GM23338 (cell line): ENCODE results near the gene CTTNBP2. TPM values are rescaled to one million over a fixed set of nuclear protein-coding genes. Genes with fewer than 3 reads are reported as not detected.

Experiments
- ATAC-seq: fragments of 200-7000 bp; cut with Tn5 transposase; 3 replicates; pipeline ENCODE4 v1.9.1; 2020
- DNase-seq: peaks from one replicate; pipeline ENCODE4 v3.0.0-alpha.2; 2015; ENCODE audit warnings: low spot score
- H2AFZ ChIP-seq: fragments of 200-600 bp; sonication (generic); 2 replicates; pipeline ENCODE4 v1.8.0; 2016; ENCODE audit warnings: antibody characterized with exemption, mild to moderate bottlenecking, moderate library complexity
- H3F3A ChIP-seq: fragments of 200-600 bp; sonication (generic); replicated peaks from 2 replicates; pipeline ENCODE4 v1.8.0; 2017; ENCODE audit warnings: antibody characterized with exemption, mixed run types, low read depth
- H3K27ac ChIP-seq: fragments of 200-600 bp; sonication (generic); 2 replicates; pipeline ENCODE4 v1.6.1; 2016; ENCODE audit warnings: low read depth
- H3K27me3 ChIP-seq: fragments of 200-600 bp; sonication (generic); 2 replicates; pipeline ENCODE4 v1.8.0; 2016; ENCODE audit warnings: mild to moderate bottlenecking, mixed run types, moderate library complexity; ENCODE audit not compliant: insufficient read depth
- H3K36me3 ChIP-seq: fragments of 200-600 bp; sonication (generic); 2 replicates; pipeline ENCODE4 v1.8.0; 2016; ENCODE audit warnings: mild to moderate bottlenecking; ENCODE audit not compliant: insufficient read depth
- H3K4me1 ChIP-seq: fragments of 200-600 bp; sonication (generic); 2 replicates; pipeline ENCODE4 v1.8.0; 2016; ENCODE audit warnings: mild to moderate bottlenecking, moderate library complexity; ENCODE audit not compliant: insufficient read depth
- H3K4me2 ChIP-seq: fragments of 200-600 bp; sonication (generic); 2 replicates; pipeline ENCODE4 v1.7.1; 2017; ENCODE audit warnings: mixed run types
- H3K4me3 ChIP-seq: fragments of 200-600 bp; sonication (generic); 2 replicates; pipeline ENCODE4 v1.6.1; 2016; ENCODE audit warnings: mixed run types
- H3K79me2 ChIP-seq: fragments of 200-600 bp; sonication (generic); replicated peaks from 2 replicates; pipeline ENCODE4 v1.8.0; 2017; ENCODE audit warnings: mild to moderate bottlenecking; ENCODE audit not compliant: insufficient read depth
- H3K9me2 ChIP-seq: fragments of 200-600 bp; sonication (generic); 2 replicates; pipeline ENCODE4 v1.8.0; 2017; ENCODE audit not compliant: insufficient read depth
- H4K20me1 ChIP-seq: fragments of 200-600 bp; sonication (generic); replicated peaks from 2 replicates; pipeline ENCODE4 v1.8.0; 2017; ENCODE audit warnings: mild to moderate bottlenecking; ENCODE audit not compliant: insufficient read depth
- H3K27ac Mint-ChIP-seq: 2 replicates; pipeline ENCODE4 v1.8.0; 2020; ENCODE audit warnings: inconsistent platforms, mild to moderate bottlenecking, moderate library complexity, mixed read lengths
- H3K27me3 Mint-ChIP-seq: 3 replicates; pipeline ENCODE4 v1.8.0; 2022; ENCODE audit warnings: low read depth, mild to moderate bottlenecking, moderate library complexity, mixed read lengths, inconsistent platforms; ENCODE audit not compliant: insufficient read depth, poor library complexity
- H3K36me3 Mint-ChIP-seq: 3 replicates; pipeline ENCODE4 v1.8.0; 2021; ENCODE audit warnings: low read depth, mild to moderate bottlenecking, inconsistent platforms, moderate library complexity, mixed read lengths
- H3K4me1 Mint-ChIP-seq: 3 replicates; pipeline ENCODE4 v1.8.0; 2020; ENCODE audit warnings: mild to moderate bottlenecking, inconsistent platforms, mixed read lengths
- H3K4me3 Mint-ChIP-seq: 3 replicates; pipeline ENCODE4 v1.8.0; 2021; ENCODE audit warnings: moderate library complexity, mild to moderate bottlenecking, inconsistent platforms, mixed read lengths
- H3K9me3 Mint-ChIP-seq: 3 replicates; pipeline ENCODE4 v1.8.0; 2020; ENCODE audit warnings: moderate library complexity, mild to moderate bottlenecking, inconsistent platforms, mixed read lengths
- CREB1 ChIP-seq: fragments of 250-450 bp; sonication (Bioruptor Pico); IDR thresholded peaks from 2 replicates; pipeline ENCODE4 v1.5.0; 2020; ENCODE audit warnings: low read depth, mild to moderate bottlenecking, moderate library complexity
- EZH2 ChIP-seq: fragments of 200-600 bp; sonication (generic); IDR thresholded peaks from one replicate; pipeline ENCODE4 v1.8.0; 2017; ENCODE audit warnings: antibody characterized with exemption, mild to moderate bottlenecking, low read depth; ENCODE audit not compliant: unreplicated experiment
- EZH2phosphoT487 ChIP-seq: fragments of 200-600 bp; sonication (generic); IDR thresholded peaks from one replicate; pipeline ENCODE4 v1.8.1; 2018; ENCODE audit warnings: antibody characterized with exemption; ENCODE audit not compliant: unreplicated experiment
- JUNB ChIP-seq: IDR thresholded peaks from one replicate; pipeline ENCODE4 v1.6.1; 2016; ENCODE audit warnings: antibody characterized with exemption; ENCODE audit not compliant: unreplicated experiment
- NANOG ChIP-seq: IDR thresholded peaks from 2 replicates; pipeline ENCODE4 v1.6.1; 2016; ENCODE audit warnings: antibody characterized with exemption, borderline replicate concordance
- POLR2AphosphoS5 ChIP-seq: IDR thresholded peaks from 2 replicates; pipeline ENCODE4 v1.6.1; 2016; ENCODE audit warnings: antibody characterized with exemption, low read depth
- STAT1 ChIP-seq: IDR thresholded peaks from one replicate; pipeline ENCODE4 v1.6.1; 2016; ENCODE audit warnings: antibody characterized with exemption; ENCODE audit not compliant: unreplicated experiment
- ZNF114 ChIP-seq: fragments of 250-450 bp; sonication (Bioruptor Pico); IDR thresholded peaks from 2 replicates; pipeline ENCODE4 v1.5.0; 2020; ENCODE audit warnings: mild to moderate bottlenecking, moderate library complexity
- ZNF331 ChIP-seq: fragments of 250-450 bp; sonication (Bioruptor Pico); IDR thresholded peaks from 2 replicates; pipeline ENCODE4 v1.5.0; 2020; ENCODE audit warnings: low read depth, mild to moderate bottlenecking, moderate library complexity
- polyA plus RNA-seq: library from polyadenylated mRNA; unstranded; fragments of >200 nt; fragmentation: Nextera tagmentation; extraction: Ambion mirVana; gene quantifications from 2 replicates; pipeline ENCODE4 v1.2.1, GENCODE V29; 2016
- total RNA-seq: library from RNA; depleted of rRNA; stranded (reverse); fragments of >200 nt; shearing (Covaris generic); gene quantifications from 2 replicates; pipeline ENCODE4 v1.2.3, GENCODE V29; 2014
- TF ChIP-seq, protein P1 (sequence below), 2 experiments: fragments of 200-600 bp in 1 of 2; sonication (generic) in 1 of 2; conservative IDR thresholded peaks; 2 replicates each; pipeline versions ENCODE4 v1.5.1 to v1.6.1; 2016 to 2017; ENCODE audit warnings: antibody characterized with exemption in 2 of 2, low read depth in 2 of 2, mild to moderate bottlenecking in 2 of 2, moderate library complexity in 1 of 2
- TF ChIP-seq, protein P2 (sequence below): fragments of 250-450 bp; sonication (Bioruptor Pico); IDR thresholded peaks from 2 replicates; pipeline ENCODE4 v1.5.0; 2020; ENCODE audit warnings: mild to moderate bottlenecking, moderate library complexity
- TF ChIP-seq, protein P3 (sequence below): IDR thresholded peaks from one replicate; pipeline ENCODE4 v1.6.1; 2018; ENCODE audit warnings: antibody characterized with exemption; ENCODE audit not compliant: unreplicated experiment
- TF ChIP-seq, protein P4 (sequence below): IDR thresholded peaks from 2 replicates; pipeline ENCODE4 v1.6.1; 2016; ENCODE audit warnings: antibody characterized with exemption

CTTNBP2 gene
- total and polyA plus RNA-seq, 2 experiments from 2014 or later = 26.8 to 30.7 TPM

DNA sequence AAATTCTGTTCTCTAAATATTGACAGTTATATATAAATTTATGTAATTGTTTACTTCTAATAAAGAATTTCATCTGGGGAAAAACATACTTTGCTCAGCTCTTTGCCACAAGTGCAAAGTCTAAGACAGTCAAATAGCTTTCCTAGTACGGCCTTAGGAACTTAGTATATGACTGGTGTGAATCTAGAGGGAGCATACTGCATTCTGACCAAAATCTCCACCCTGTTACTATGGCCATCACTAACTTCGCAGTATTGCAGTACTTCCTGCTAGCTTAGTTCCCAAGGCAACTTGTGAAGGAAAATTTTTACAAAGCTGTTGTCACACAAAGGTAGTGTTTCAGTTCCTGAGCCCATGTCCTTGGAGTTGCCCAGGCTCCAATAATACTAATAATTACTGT lies 211.9 kb downstream of the CTTNBP2 start:
- no peak overlapping the region for H3K27ac ChIP-seq
- H4K20me1 ChIP-seq = no peaks in the 10 kb centered on the region
- Mint-ChIP-seq H3K27me3 (no peaks in the 10 kb centered on the region), H3K4me1 (no peaks in the 10 kb centered on the region), H3K4me3 (no peak overlapping the region), H3K9me3 (no peaks in the 10 kb centered on the region), H3K27ac (no peak overlapping the region), H3K36me3 (no peaks in the 10 kb centered on the region)
- TF ChIP-seq NANOG (no peak), EZH2phosphoT487 (no peak), STAT1 (no peak), ZNF114 (CRISPR knock-in tag) (no peak), EZH2 (no peak), CREB1 (CRISPR knock-in tag) (no peak), ZNF331 (CRISPR knock-in tag) (no peak), POLR2AphosphoS5 (no peak), JUNB (no peak)
- TF ChIP-seq, protein P1, sequence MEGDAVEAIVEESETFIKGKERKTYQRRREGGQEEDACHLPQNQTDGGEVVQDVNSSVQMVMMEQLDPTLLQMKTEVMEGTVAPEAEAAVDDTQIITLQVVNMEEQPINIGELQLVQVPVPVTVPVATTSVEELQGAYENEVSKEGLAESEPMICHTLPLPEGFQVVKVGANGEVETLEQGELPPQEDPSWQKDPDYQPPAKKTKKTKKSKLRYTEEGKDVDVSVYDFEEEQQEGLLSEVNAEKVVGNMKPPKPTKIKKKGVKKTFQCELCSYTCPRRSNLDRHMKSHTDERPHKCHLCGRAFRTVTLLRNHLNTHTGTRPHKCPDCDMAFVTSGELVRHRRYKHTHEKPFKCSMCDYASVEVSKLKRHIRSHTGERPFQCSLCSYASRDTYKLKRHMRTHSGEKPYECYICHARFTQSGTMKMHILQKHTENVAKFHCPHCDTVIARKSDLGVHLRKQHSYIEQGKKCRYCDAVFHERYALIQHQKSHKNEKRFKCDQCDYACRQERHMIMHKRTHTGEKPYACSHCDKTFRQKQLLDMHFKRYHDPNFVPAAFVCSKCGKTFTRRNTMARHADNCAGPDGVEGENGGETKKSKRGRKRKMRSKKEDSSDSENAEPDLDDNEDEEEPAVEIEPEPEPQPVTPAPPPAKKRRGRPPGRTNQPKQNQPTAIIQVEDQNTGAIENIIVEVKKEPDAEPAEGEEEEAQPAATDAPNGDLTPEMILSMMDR (conservative IDR thresholded peaks at IDR 0.05; ENCODE audit: low read depth in 2 of 2) = no peak
- TF ChIP-seq, protein P2, sequence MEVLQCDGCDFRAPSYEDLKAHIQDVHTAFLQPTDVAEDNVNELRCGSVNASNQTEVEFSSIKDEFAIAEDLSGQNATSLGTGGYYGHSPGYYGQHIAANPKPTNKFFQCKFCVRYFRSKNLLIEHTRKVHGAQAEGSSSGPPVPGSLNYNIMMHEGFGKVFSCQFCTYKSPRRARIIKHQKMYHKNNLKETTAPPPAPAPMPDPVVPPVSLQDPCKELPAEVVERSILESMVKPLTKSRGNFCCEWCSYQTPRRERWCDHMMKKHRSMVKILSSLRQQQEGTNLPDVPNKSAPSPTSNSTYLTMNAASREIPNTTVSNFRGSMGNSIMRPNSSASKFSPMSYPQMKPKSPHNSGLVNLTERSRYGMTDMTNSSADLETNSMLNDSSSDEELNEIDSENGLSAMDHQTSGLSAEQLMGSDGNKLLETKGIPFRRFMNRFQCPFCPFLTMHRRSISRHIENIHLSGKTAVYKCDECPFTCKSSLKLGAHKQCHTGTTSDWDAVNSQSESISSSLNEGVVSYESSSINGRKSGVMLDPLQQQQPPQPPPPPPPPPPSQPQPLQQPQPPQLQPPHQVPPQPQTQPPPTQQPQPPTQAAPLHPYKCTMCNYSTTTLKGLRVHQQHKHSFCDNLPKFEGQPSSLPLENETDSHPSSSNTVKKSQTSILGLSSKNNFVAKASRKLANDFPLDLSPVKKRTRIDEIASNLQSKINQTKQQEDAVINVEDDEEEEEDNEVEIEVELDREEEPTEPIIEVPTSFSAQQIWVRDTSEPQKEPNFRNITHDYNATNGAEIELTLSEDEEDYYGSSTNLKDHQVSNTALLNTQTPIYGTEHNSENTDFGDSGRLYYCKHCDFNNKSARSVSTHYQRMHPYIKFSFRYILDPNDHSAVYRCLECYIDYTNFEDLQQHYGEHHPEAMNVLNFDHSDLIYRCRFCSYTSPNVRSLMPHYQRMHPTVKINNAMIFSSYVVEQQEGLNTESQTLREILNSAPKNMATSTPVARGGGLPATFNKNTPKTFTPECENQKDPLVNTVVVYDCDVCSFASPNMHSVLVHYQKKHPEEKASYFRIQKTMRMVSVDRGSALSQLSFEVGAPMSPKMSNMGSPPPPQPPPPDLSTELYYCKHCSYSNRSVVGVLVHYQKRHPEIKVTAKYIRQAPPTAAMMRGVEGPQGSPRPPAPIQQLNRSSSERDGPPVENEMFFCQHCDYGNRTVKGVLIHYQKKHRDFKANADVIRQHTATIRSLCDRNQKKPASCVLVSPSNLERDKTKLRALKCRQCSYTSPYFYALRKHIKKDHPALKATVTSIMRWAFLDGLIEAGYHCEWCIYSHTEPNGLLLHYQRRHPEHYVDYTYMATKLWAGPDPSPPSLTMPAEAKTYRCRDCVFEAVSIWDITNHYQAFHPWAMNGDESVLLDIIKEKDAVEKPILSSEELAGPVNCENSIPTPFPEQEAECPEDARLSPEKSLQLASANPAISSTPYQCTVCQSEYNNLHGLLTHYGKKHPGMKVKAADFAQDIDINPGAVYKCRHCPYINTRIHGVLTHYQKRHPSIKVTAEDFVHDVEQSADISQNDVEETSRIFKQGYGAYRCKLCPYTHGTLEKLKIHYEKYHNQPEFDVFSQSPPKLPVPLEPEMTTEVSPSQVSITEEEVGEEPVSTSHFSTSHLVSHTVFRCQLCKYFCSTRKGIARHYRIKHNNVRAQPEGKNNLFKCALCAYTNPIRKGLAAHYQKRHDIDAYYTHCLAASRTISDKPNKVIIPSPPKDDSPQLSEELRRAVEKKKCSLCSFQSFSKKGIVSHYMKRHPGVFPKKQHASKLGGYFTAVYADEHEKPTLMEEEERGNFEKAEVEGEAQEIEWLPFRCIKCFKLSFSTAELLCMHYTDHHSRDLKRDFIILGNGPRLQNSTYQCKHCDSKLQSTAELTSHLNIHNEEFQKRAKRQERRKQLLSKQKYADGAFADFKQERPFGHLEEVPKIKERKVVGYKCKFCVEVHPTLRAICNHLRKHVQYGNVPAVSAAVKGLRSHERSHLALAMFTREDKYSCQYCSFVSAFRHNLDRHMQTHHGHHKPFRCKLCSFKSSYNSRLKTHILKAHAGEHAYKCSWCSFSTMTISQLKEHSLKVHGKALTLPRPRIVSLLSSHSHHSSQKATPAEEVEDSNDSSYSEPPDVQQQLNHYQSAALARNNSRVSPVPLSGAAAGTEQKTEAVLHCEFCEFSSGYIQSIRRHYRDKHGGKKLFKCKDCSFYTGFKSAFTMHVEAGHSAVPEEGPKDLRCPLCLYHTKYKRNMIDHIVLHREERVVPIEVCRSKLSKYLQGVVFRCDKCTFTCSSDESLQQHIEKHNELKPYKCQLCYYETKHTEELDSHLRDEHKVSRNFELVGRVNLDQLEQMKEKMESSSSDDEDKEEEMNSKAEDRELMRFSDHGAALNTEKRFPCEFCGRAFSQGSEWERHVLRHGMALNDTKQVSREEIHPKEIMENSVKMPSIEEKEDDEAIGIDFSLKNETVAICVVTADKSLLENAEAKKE (CRISPR knock-in tag) = no peak
- TF ChIP-seq, protein P3, sequence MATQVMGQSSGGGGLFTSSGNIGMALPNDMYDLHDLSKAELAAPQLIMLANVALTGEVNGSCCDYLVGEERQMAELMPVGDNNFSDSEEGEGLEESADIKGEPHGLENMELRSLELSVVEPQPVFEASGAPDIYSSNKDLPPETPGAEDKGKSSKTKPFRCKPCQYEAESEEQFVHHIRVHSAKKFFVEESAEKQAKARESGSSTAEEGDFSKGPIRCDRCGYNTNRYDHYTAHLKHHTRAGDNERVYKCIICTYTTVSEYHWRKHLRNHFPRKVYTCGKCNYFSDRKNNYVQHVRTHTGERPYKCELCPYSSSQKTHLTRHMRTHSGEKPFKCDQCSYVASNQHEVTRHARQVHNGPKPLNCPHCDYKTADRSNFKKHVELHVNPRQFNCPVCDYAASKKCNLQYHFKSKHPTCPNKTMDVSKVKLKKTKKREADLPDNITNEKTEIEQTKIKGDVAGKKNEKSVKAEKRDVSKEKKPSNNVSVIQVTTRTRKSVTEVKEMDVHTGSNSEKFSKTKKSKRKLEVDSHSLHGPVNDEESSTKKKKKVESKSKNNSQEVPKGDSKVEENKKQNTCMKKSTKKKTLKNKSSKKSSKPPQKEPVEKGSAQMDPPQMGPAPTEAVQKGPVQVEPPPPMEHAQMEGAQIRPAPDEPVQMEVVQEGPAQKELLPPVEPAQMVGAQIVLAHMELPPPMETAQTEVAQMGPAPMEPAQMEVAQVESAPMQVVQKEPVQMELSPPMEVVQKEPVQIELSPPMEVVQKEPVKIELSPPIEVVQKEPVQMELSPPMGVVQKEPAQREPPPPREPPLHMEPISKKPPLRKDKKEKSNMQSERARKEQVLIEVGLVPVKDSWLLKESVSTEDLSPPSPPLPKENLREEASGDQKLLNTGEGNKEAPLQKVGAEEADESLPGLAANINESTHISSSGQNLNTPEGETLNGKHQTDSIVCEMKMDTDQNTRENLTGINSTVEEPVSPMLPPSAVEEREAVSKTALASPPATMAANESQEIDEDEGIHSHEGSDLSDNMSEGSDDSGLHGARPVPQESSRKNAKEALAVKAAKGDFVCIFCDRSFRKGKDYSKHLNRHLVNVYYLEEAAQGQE = no peak
- TF ChIP-seq, protein P4, sequence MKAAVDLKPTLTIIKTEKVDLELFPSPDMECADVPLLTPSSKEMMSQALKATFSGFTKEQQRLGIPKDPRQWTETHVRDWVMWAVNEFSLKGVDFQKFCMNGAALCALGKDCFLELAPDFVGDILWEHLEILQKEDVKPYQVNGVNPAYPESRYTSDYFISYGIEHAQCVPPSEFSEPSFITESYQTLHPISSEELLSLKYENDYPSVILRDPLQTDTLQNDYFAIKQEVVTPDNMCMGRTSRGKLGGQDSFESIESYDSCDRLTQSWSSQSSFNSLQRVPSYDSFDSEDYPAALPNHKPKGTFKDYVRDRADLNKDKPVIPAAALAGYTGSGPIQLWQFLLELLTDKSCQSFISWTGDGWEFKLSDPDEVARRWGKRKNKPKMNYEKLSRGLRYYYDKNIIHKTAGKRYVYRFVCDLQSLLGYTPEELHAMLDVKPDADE = no peak
- no peaks in the 10 kb centered on the region for H3K4me1 ChIP-seq
- H3K9me2 ChIP-seq = no peaks in the 10 kb centered on the region
- ATAC-seq (no peak), DNase-seq (no peak)
- H3K4me3 ChIP-seq = no peak overlapping the region
- H3K4me2 ChIP-seq = no peak overlapping the region
- H3F3A ChIP-seq = no peaks in the 10 kb centered on the region
- H3K27me3 ChIP-seq = no peaks in the 10 kb centered on the region
- H3K36me3 ChIP-seq = no peaks in the 10 kb centered on the region
- H3K79me2 ChIP-seq = no peaks in the 10 kb centered on the region
- H2AFZ ChIP-seq = no peak overlapping the region
